IMR-90 (cell line): ENCODE data around the gene DHCR24. TPM values are rescaled to one million over a fixed set of nuclear protein-coding genes. Genes with fewer than 3 reads are reported as not detected.
A peak's percentile ranks its signal among the peaks of the same experiment; 100 is the strongest.

Source experiments
- ATAC-seq: fragments of 200-7000 bp; cut with Tn5 transposase; 2 replicates; pipeline ENCODE4 v1.9.1; 2020; ENCODE audit warnings: low read depth, mild to moderate bottlenecking, moderate library complexity
- BruUV-seq: library from RNA; stranded (reverse); fragments of 400-500 nt; replicated peaks from 2 replicates; lab custom pipeline; 2021; lab: Mats Ljungman, UMichigan
- CTCF ChIA-PET: fragments of 300-600 bp; formaldehyde crosslinking; extraction: SDS; loops from one replicate; lab custom pipeline; 2021; ENCODE audit warnings: antibody characterized with exemption; lab: Yijun Ruan, JAX
- POLR2A ChIA-PET: fragments of 300-600 bp; sonication (Branson Sonifier 250); formaldehyde crosslinking; loops from one replicate; lab custom pipeline; 2022; ENCODE audit warnings: antibody characterized with exemption; ENCODE audit not compliant: unreplicated experiment; lab: Charles Lee
- DNase-seq: peaks from one replicate; pipeline ENCODE4 v3.0.0; 2013
- H2AFZ ChIP-seq: replicated peaks from 2 replicates; pipeline ENCODE3; 2013; ENCODE audit warnings: low read length, mild to moderate bottlenecking; ENCODE audit not compliant: poor library complexity
- H2AK5ac ChIP-seq: 2 replicates; pipeline ENCODE4 v1.6.1; 2013; ENCODE audit warnings: low read depth, low read length, inconsistent platforms
- H2AK9ac ChIP-seq: replicated peaks from 2 replicates; pipeline ENCODE3; 2013; ENCODE audit warnings: mild to moderate bottlenecking, low read depth, low read length, moderate library complexity; ENCODE audit not compliant: poor library complexity
- H2BK120ac ChIP-seq: 2 replicates; pipeline ENCODE4 v1.6.1; 2013; ENCODE audit warnings: low read depth, low read length, inconsistent platforms
- H2BK15ac ChIP-seq: 3 replicates; pipeline ENCODE4 v1.6.1; 2013; ENCODE audit warnings: low read depth, low read length, inconsistent platforms
- H2BK20ac ChIP-seq: 2 replicates; pipeline ENCODE4 v1.6.1; 2013; ENCODE audit warnings: low read depth, mild to moderate bottlenecking, inconsistent platforms, low read length, moderate library complexity
- H2BK5ac ChIP-seq: 2 replicates; pipeline ENCODE4 v1.6.1; 2013; ENCODE audit warnings: mild to moderate bottlenecking, low read depth, low read length, inconsistent platforms; ENCODE audit not compliant: poor library complexity, severe bottlenecking
- H3K14ac ChIP-seq: replicated peaks from 2 replicates; pipeline ENCODE4 v1.6.1; 2013; ENCODE audit warnings: low read depth, low read length, inconsistent platforms
- H3K18ac ChIP-seq: 2 replicates; pipeline ENCODE4 v1.6.1; 2013; ENCODE audit warnings: low read depth, low read length, control low read depth
- H3K23ac ChIP-seq: 2 replicates; pipeline ENCODE4 v1.6.1; 2013; ENCODE audit warnings: low read depth, low read length, inconsistent platforms
- H3K27ac ChIP-seq: 2 replicates; pipeline ENCODE4 v1.5.1; 2013; ENCODE audit warnings: mild to moderate bottlenecking, control low read depth, low read length; ENCODE audit not compliant: insufficient read depth
- H3K27me3 ChIP-seq: 2 replicates; pipeline ENCODE4 v1.6.1; 2013; ENCODE audit warnings: low read length; ENCODE audit not compliant: control insufficient read depth, insufficient read depth
- H3K36me3 ChIP-seq: 2 replicates; pipeline ENCODE4 v1.6.1; 2013; ENCODE audit warnings: low read length, mixed read lengths; ENCODE audit not compliant: control insufficient read depth, insufficient read depth
- H3K4ac ChIP-seq: 2 replicates; pipeline ENCODE4 v1.6.1; 2013; ENCODE audit warnings: low read depth, low read length, inconsistent platforms
- H3K4me1 ChIP-seq: 2 replicates; pipeline ENCODE4 v1.6.1; 2013; ENCODE audit warnings: low read length, mixed read lengths; ENCODE audit not compliant: control insufficient read depth, insufficient read depth
- H3K4me2 ChIP-seq: 2 replicates; pipeline ENCODE4 v1.6.1; 2013; ENCODE audit warnings: low read depth, mild to moderate bottlenecking, control low read depth, low read length, moderate library complexity
- H3K4me3 ChIP-seq: 2 replicates; pipeline ENCODE4 v1.5.1; 2013; ENCODE audit warnings: low read depth, mild to moderate bottlenecking, control low read depth, low read length, moderate library complexity; ENCODE audit not compliant: insufficient read depth
- H3K56ac ChIP-seq: 2 replicates; pipeline ENCODE4 v1.6.1; 2013; ENCODE audit warnings: low read length, inconsistent platforms; ENCODE audit not compliant: insufficient read depth; ENCODE audit errors: extremely low read depth
- H3K79me1 ChIP-seq, 2 experiments: 2 replicates each; pipeline ENCODE4 v1.6.1; 2013; ENCODE audit warnings: low read length in 2 of 2, inconsistent platforms in 1 of 2, low read depth in 1 of 2
- H3K9ac ChIP-seq: 2 replicates; pipeline ENCODE4 v1.6.1; 2013; ENCODE audit warnings: low read depth, low read length, control low read depth
- H3K9me1 ChIP-seq: 2 replicates; pipeline ENCODE4 v1.6.1; 2013; ENCODE audit warnings: low read length, inconsistent platforms; ENCODE audit not compliant: insufficient read depth
- H3K9me3 ChIP-seq: 2 replicates; pipeline ENCODE4 v1.6.1; 2013; ENCODE audit warnings: low read length; ENCODE audit not compliant: control insufficient read depth, insufficient read depth
- H4K20me1 ChIP-seq: 2 replicates; pipeline ENCODE4 v1.6.1; 2013; ENCODE audit warnings: low read length, inconsistent platforms; ENCODE audit not compliant: insufficient read depth
- H4K5ac ChIP-seq: 2 replicates; pipeline ENCODE4 v1.6.1; 2013; ENCODE audit warnings: mild to moderate bottlenecking, low read depth, low read length, control low read depth
- H4K8ac ChIP-seq, 2 experiments: 2 replicates each; pipeline ENCODE4 v1.6.1; 2013; ENCODE audit warnings: low read depth in 2 of 2, low read length in 2 of 2, control low read depth in 1 of 2, inconsistent platforms in 1 of 2
- H4K91ac ChIP-seq: 2 replicates; pipeline ENCODE4 v1.6.1; 2013; ENCODE audit warnings: low read depth, low read length, inconsistent platforms; ENCODE audit not compliant: insufficient read depth
- CHD1 ChIP-seq: IDR thresholded peaks from 2 replicates; pipeline ENCODE4 v1.6.1; 2012; ENCODE audit warnings: low read depth, low read length, improper control_type of control experiment
- MXI1 ChIP-seq: IDR thresholded peaks from 2 replicates; pipeline ENCODE4 v1.6.1; 2012; ENCODE audit warnings: low read depth, mild to moderate bottlenecking, low read length, moderate library complexity, borderline replicate concordance
- RFX5 ChIP-seq: IDR thresholded peaks from 2 replicates; pipeline ENCODE4 v1.8.0; 2012; ENCODE audit warnings: low read depth, mild to moderate bottlenecking, low read length, moderate library complexity
- WGBS, 2 experiments: methylation state at CpG; one replicate each; pipeline versions ENCODE4 v1.1.5 to v1.1.7; 2013; ENCODE audit warnings: missing lambda C conversion rate in 2 of 2; ENCODE audit not compliant: insufficient read length in 1 of 2; ENCODE audit errors: extremely low coverage in 2 of 2; 5-methylcytosine and 5-hydroxymethylcytosine counted together
- dilution Hi-C: fragments of 300-500 bp; cut with HindIII; formaldehyde crosslinking; loops from one replicate; pipeline ENCODE4 v1.14.3; 2018; ENCODE audit warnings: low sequenced_read_pairs; ENCODE audit not compliant: unreplicated experiment
- in situ Hi-C: fragments of 300-500 bp; cut with MboI; formaldehyde crosslinking; loops from 3 replicates; pipeline ENCODE4 v1.14.3; 2019; ENCODE audit warnings: low sequenced_read_pairs, inconsistent platforms, mixed read lengths
- intact Hi-C: fragments of 100-400 bp; cut with micrococcal nuclease; formaldehyde crosslinking; loops from 2 replicates; pipeline ENCODE4 v1.10.0; 2022
- polyA plus RNA-seq, 3 experiments: library from polyadenylated mRNA; depleted of rRNA; stranded (reverse); fragments of >200 nt; gene quantifications; 2 replicates each; pipeline ENCODE4 v1.2.3, GENCODE V29; 2012; ENCODE audit warnings: low replicate concordance in 1 of 3
- total RNA-seq: library from RNA; depleted of rRNA; stranded (reverse); fragments of >200 nt; gene quantifications from 2 replicates; pipeline ENCODE4 v1.2.3, GENCODE V29; 2012
- TF ChIP-seq, protein P1 (sequence below): fragments of 150-350 bp; IDR thresholded peaks from 2 replicates; pipeline ENCODE4 v1.6.1; 2017; ENCODE audit warnings: mild to moderate bottlenecking, antibody characterized with exemption, low read length, low read depth
- TF ChIP-seq, protein P2 (sequence below): conservative IDR thresholded peaks from 2 replicates; pipeline ENCODE4 v1.5.1; 2012; ENCODE audit warnings: mild to moderate bottlenecking, low read depth, low read length, improper control_type of control experiment

DHCR24 gene
- total and polyA plus RNA-seq, 2 of the 4 experiments (the other 2 are of a cell fraction): 130 to 194 TPM

DNA sequence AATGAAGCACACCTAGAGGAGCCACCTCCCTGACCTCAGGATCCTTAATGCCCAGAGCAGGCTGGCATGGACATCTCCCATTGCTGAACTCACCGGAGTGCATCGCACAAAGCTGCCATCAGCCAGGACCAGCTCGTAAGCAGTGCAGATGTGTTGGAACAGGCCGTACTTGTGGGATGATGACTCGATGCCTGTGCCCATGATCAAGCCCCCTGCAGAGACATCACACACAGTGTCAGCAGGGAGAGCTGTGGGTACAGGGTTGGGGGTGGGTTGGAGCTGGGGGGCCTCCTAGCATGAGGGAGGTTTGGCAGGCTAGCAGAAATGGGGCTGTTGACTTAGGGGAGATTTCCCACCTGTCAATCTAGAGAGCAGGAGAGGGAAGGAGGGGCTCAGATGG, 12.0 kb downstream of the DHCR24 start:
- in situ Hi-C loops: no loop called here
- peaks cover 5% of the 10 kb centered on the region for H3K36me3 ChIP-seq
- no peak overlapping the region for H3K9ac ChIP-seq
- DNase-seq: peak; percentile 34
- H3K56ac ChIP-seq: no peak overlapping the region; the same call in 1 of the 2 replicates
- peak overlapping the region; percentile 2 for H4K91ac ChIP-seq
- ChIA-PET POLR2A (interaction anchor here (0.5 kb wide), 1 partner anchor 52 kb away, joined by 4 read pairs; no protein-coding TSS in a partner anchor), CTCF (no interaction called here)
- H2AK9ac ChIP-seq: no peak overlapping the region
- no peak overlapping the region for H4K5ac ChIP-seq
- H2BK15ac ChIP-seq: 0 out of 3 replicates have a peak overlapping the region, but pooled peaks have one; percentile 59
- H3K14ac ChIP-seq: peak overlapping the region; percentile 37; the same call in 1 of the 2 replicates
- 100% methylated on average over 2 of the region's 5 CpGs; no CpG with 5 or more reads in 1 of the 2 experiments for WGBS, 2 experiments
- H4K20me1 ChIP-seq: no peaks in the 10 kb centered on the region
- ATAC-seq: no peak
- peak overlapping the region; percentile 13; the same call in 1 of the 2 replicates for H3K18ac ChIP-seq
- peak overlapping the region; percentile 3 for H2BK120ac ChIP-seq
- no peaks in the 10 kb centered on the region for H3K27me3 ChIP-seq
- H3K79me1 ChIP-seq: peaks cover 0 to 13% of the 10 kb centered on the region in 2 experiments; a peak in 2 of 4 replicates
- no TSS peak for BruUV-seq
- intact Hi-C loops: no loop called here
- TF ChIP-seq RFX5 (no peak), MXI1 (no peak), CHD1 (no peak)
- TF ChIP-seq, protein P1, sequence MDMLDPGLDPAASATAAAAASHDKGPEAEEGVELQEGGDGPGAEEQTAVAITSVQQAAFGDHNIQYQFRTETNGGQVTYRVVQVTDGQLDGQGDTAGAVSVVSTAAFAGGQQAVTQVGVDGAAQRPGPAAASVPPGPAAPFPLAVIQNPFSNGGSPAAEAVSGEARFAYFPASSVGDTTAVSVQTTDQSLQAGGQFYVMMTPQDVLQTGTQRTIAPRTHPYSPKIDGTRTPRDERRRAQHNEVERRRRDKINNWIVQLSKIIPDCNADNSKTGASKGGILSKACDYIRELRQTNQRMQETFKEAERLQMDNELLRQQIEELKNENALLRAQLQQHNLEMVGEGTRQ: no peak
- TF ChIP-seq, protein P2, sequence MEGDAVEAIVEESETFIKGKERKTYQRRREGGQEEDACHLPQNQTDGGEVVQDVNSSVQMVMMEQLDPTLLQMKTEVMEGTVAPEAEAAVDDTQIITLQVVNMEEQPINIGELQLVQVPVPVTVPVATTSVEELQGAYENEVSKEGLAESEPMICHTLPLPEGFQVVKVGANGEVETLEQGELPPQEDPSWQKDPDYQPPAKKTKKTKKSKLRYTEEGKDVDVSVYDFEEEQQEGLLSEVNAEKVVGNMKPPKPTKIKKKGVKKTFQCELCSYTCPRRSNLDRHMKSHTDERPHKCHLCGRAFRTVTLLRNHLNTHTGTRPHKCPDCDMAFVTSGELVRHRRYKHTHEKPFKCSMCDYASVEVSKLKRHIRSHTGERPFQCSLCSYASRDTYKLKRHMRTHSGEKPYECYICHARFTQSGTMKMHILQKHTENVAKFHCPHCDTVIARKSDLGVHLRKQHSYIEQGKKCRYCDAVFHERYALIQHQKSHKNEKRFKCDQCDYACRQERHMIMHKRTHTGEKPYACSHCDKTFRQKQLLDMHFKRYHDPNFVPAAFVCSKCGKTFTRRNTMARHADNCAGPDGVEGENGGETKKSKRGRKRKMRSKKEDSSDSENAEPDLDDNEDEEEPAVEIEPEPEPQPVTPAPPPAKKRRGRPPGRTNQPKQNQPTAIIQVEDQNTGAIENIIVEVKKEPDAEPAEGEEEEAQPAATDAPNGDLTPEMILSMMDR: no peak
- peak overlapping the region; percentile 37 for H2BK5ac ChIP-seq
- no peak overlapping the region for H3K4me2 ChIP-seq
- H3K9me3 ChIP-seq: no peaks in the 10 kb centered on the region
- H3K4ac ChIP-seq: peak overlapping the region; percentile 52
- H3K23ac ChIP-seq: no peak overlapping the region; the same call in 1 of the 2 replicates
- no peak overlapping the region for H4K8ac ChIP-seq
- no peak overlapping the region for H3K4me3 ChIP-seq
- H3K4me1 ChIP-seq: peaks cover 12% of the 10 kb centered on the region
- peak overlapping the region; percentile 33 for H2BK20ac ChIP-seq
- dilution Hi-C loops: no loop called here
- peaks cover 28% of the 10 kb centered on the region for H3K9me1 ChIP-seq
- H2AFZ ChIP-seq: no peak overlapping the region
- H2AK5ac ChIP-seq: peak overlapping the region; percentile 61; the same call in 1 of the 2 replicates
- no peak overlapping the region; the same call in 1 of the 2 replicates for H3K27ac ChIP-seq
